ENCODE data around the gene INSYN2B. TPM values are rescaled to one million over a fixed set of nuclear protein-coding genes. Genes with fewer than 3 reads are reported as not detected.

The INSYN2B gene
- total and polyA plus RNA-seq, 4 donors: 0.10 to 0.63 (median 0.12) TPM; not detected in 1

DNA sequence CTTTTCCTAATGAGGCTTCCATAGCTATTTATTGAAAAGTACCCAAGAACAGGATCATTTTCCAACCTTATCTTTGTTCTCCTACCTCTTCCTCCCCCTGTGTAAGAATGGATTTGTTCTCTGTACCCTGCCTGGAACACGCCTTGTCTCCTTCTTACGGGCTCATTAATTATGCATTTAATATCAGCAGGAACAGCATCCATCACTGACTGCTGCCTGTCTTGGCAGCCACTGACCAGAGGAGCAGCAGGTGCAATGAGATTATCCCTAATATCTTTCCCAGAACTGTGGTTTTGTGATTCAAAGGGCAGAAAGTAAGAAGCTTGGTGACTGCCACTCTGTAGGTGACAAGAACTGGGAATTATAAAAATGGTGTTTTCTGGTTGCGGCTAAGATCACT lies 19.3 kb upstream of the INSYN2B start:
- ATAC-seq (ENCODE audit: insufficient read depth, low FRiP score) (no peak), DNase-seq (no peak)
- H3K27me3 ChIP-seq (ENCODE audit: control insufficient read depth in 3 of 3, insufficient read depth in 3 of 3, low read length in 2 of 3): no peaks in the 10 kb centered on the region
- no peak overlapping the region for H3K4me3 ChIP-seq
- TF ChIP-seq, protein P1, sequence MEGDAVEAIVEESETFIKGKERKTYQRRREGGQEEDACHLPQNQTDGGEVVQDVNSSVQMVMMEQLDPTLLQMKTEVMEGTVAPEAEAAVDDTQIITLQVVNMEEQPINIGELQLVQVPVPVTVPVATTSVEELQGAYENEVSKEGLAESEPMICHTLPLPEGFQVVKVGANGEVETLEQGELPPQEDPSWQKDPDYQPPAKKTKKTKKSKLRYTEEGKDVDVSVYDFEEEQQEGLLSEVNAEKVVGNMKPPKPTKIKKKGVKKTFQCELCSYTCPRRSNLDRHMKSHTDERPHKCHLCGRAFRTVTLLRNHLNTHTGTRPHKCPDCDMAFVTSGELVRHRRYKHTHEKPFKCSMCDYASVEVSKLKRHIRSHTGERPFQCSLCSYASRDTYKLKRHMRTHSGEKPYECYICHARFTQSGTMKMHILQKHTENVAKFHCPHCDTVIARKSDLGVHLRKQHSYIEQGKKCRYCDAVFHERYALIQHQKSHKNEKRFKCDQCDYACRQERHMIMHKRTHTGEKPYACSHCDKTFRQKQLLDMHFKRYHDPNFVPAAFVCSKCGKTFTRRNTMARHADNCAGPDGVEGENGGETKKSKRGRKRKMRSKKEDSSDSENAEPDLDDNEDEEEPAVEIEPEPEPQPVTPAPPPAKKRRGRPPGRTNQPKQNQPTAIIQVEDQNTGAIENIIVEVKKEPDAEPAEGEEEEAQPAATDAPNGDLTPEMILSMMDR (IDR thresholded peaks at IDR 0.05; ENCODE audit: control extremely low read depth, extremely low read depth): no peak
- H3K36me3 ChIP-seq (ENCODE audit: control insufficient read depth in 4 of 4, insufficient read depth in 4 of 4, low read length in 4 of 4): no peaks in the 10 kb centered on the region
- 91 to 93% methylated on average over 3 of the region's 3 CpGs for WGBS, 2 donors
- H3K9me3 ChIP-seq (ENCODE audit: control insufficient read depth in 4 of 4, insufficient read depth in 3 of 4, low read length in 3 of 4): no peaks in the 10 kb centered on the region
- H3K4me1 ChIP-seq (ENCODE audit: control insufficient read depth in 5 of 5, insufficient read depth in 5 of 5, low read length in 5 of 5): no peaks in the 10 kb centered on the region
- no peak overlapping the region for H3K27ac ChIP-seq (ENCODE audit: low read depth in 1 of 2, low read length in 1 of 2)
- no peak overlapping the region for H3K9ac ChIP-seq (ENCODE audit: insufficient read depth in 1 of 2, low read length in 2 of 2)

DNA sequence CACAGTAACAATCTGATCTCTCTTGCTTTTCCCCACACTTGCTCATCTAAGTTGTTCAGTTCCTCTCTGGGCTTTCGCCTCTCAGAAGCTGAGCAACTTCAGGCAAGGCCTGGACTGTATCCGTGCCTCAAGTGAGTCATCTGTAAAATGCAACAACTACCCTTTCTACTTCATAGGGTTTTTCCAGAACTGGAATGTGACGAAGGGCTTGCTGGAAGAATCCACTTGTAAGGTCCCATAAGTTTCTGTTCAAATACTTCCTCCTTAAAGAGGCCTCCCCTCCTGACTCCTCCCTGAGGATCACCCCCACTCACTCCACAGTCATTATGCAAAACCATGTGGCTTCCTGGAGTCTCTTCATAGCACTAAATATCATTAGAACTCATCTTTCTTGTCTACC lies 17.5 kb upstream of the INSYN2B start:
- Histone ChIP-seq H3K4me3 (no peak overlapping the region), H3K27ac (ENCODE audit: low read depth in 1 of 2, low read length in 1 of 2) (no peak overlapping the region), H3K36me3 (ENCODE audit: control insufficient read depth in 4 of 4, insufficient read depth in 4 of 4, low read length in 4 of 4) (no peaks in the 10 kb centered on the region), H3K9me3 (ENCODE audit: control insufficient read depth in 4 of 4, insufficient read depth in 3 of 4, low read length in 3 of 4) (no peaks in the 10 kb centered on the region), H3K4me1 (ENCODE audit: control insufficient read depth in 5 of 5, insufficient read depth in 5 of 5, low read length in 5 of 5) (peaks cover 0 to 10% (median 1%) of the 10 kb centered on the region in 5 donors), H3K27me3 (ENCODE audit: control insufficient read depth in 3 of 3, insufficient read depth in 3 of 3, low read length in 2 of 3) (peaks cover 0 to 5% (median 0%) of the 10 kb centered on the region in 3 donors), H3K9ac (ENCODE audit: insufficient read depth in 1 of 2, low read length in 2 of 2) (no peak overlapping the region)
- TF ChIP-seq, protein P1 (IDR thresholded peaks at IDR 0.05; ENCODE audit: control extremely low read depth, extremely low read depth): no peak
- no peak for DNase-seq
- peak; percentile 54 for ATAC-seq (ENCODE audit: insufficient read depth, low FRiP score)
- 67 to 71% methylated on average over 3 of the region's 3 CpGs for WGBS, 2 donors

DNA sequence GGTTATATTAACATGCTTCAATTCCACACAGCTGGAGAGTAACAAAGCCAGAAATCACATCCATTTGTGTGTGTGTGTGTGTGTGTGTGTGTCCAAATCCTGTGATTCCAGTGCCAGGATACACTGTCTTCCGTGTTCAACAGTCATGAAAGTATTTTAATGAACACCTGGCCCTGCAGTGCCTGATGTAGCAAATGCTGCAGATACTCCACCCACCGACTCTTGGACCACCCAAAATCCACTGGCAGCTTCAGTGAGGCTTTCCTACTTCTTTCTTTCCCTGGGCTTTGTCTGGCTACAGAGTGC lies 13.1 kb upstream of the INSYN2B start:
- H3K4me1 ChIP-seq (ENCODE audit: control insufficient read depth in 5 of 5, insufficient read depth in 5 of 5, low read length in 5 of 5): peaks cover 0 to 12% (median 3%) of the 10 kb centered on the region in 5 donors
- H3K27ac ChIP-seq (ENCODE audit: low read depth in 1 of 2, low read length in 1 of 2): no peak overlapping the region
- TF ChIP-seq, protein P1 (IDR thresholded peaks at IDR 0.05; ENCODE audit: control extremely low read depth, extremely low read depth): no peak
- H3K27me3 ChIP-seq (ENCODE audit: control insufficient read depth in 3 of 3, insufficient read depth in 3 of 3, low read length in 2 of 3): peaks cover 0 to 5% (median 0%) of the 10 kb centered on the region in 3 donors
- ATAC-seq (ENCODE audit: insufficient read depth, low FRiP score) (no peak), DNase-seq (peak in 1 of 3 donors; percentile 60)
- no peak overlapping the region for H3K9ac ChIP-seq (ENCODE audit: insufficient read depth in 1 of 2, low read length in 2 of 2)
- no peaks in the 10 kb centered on the region for H3K9me3 ChIP-seq (ENCODE audit: control insufficient read depth in 4 of 4, insufficient read depth in 3 of 4, low read length in 3 of 4)
- no peaks in the 10 kb centered on the region for H3K36me3 ChIP-seq (ENCODE audit: control insufficient read depth in 4 of 4, insufficient read depth in 4 of 4, low read length in 4 of 4)
- H3K4me3 ChIP-seq: no peak overlapping the region
- 57 to 76% methylated on average over 2 of the region's 2 CpGs for WGBS, 2 donors

DNA sequence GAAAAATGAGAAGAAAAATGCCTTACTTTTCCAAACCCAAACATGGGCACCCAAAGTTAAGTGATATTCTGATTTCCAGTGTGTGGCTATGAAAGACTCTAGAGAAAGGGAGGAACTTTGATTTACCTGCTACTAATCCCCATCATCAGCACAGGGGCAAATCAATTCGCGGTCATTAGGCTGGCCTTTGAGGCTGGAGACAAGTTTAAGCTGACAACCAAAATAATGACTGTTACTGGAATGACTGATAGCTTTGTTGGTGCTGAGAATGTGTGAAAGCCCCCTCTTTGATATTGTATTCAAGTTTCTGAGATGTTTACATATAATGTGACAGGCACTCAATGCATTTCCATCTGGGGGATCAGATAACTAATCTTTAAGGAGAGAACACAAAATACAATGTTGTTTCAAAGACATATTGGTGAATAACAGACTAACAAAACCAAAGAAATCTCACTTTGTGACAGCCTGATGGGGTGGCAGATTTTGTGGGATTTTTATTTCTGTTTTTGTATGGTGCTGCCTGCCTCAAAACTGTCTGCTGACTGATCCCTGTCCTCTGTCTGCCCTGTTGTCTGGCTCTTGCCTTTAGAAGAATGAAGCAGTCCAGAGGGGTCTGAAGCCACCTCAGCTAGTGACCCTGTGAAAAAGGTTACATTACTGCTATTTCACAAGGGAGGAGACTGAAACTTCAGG lies 12.6 kb upstream of the INSYN2B start:
- Histone ChIP-seq H3K9me3 (ENCODE audit: control insufficient read depth in 4 of 4, insufficient read depth in 3 of 4, low read length in 3 of 4) (no peaks in the 10 kb centered on the region), H3K9ac (ENCODE audit: insufficient read depth in 1 of 2, low read length in 2 of 2) (no peak overlapping the region), H3K4me3 (no peak overlapping the region), H3K36me3 (ENCODE audit: control insufficient read depth in 4 of 4, insufficient read depth in 4 of 4, low read length in 4 of 4) (no peaks in the 10 kb centered on the region), H3K4me1 (ENCODE audit: control insufficient read depth in 5 of 5, insufficient read depth in 5 of 5, low read length in 5 of 5) (peaks cover 0 to 12% (median 3%) of the 10 kb centered on the region in 5 donors), H3K27me3 (ENCODE audit: control insufficient read depth in 3 of 3, insufficient read depth in 3 of 3, low read length in 2 of 3) (peaks cover 0 to 5% (median 0%) of the 10 kb centered on the region in 3 donors), H3K27ac (ENCODE audit: low read depth in 1 of 2, low read length in 1 of 2) (no peak overlapping the region)
- 64 to 71% methylated on average over 2 of the region's 2 CpGs for WGBS, 2 donors
- ATAC-seq (ENCODE audit: insufficient read depth, low FRiP score) (no peak), DNase-seq (peak in 2 of 3 donors; percentile 34 to 52)
- TF ChIP-seq, protein P1 (IDR thresholded peaks at IDR 0.05; ENCODE audit: control extremely low read depth, extremely low read depth): no peak
